Activated T-cell treated with anti-CD3 and anti-CD28 coated beads, Interleukin-2, amount 50 U/mL, for 24 hours (primary cell): ENCODE data around the gene VPS37B.
A peak's percentile ranks its signal among the peaks of the same experiment; 100 is the strongest.

ENCODE experiments used
- DNase-seq: peaks from one replicate; pipeline ENCODE4 v3.0.0-alpha.2; 2020
- H3K27ac Mint-ChIP-seq: 2 replicates; pipeline ENCODE4 v1.8.0; 2020; ENCODE audit warnings: mild to moderate bottlenecking, mixed read lengths
- H3K27me3 Mint-ChIP-seq: 2 replicates; pipeline ENCODE4 v1.8.0; 2020; ENCODE audit warnings: mixed read lengths
- H3K36me3 Mint-ChIP-seq: 2 replicates; pipeline ENCODE4 v1.8.0; 2020; ENCODE audit warnings: low read depth, mixed read lengths
- H3K4me1 Mint-ChIP-seq: 2 replicates; pipeline ENCODE4 v1.8.0; 2020; ENCODE audit warnings: low read depth, mixed read lengths
- H3K4me3 Mint-ChIP-seq: 2 replicates; pipeline ENCODE4 v1.8.0; 2020; ENCODE audit warnings: mild to moderate bottlenecking, moderate library complexity, mixed read lengths
- H3K9me3 Mint-ChIP-seq: 2 replicates; pipeline ENCODE4 v1.8.0; 2020; ENCODE audit warnings: mixed read lengths

VPS37B gene

GRCh38 chr12:122840580-122841513 is 55.1 kb downstream of the VPS37B start:
- Mint-ChIP-seq H3K4me1 (peaks cover 45% of the 10 kb centered on the region), H3K36me3 (peaks cover 15% of the 10 kb centered on the region), H3K4me3 (no peak overlapping the region), H3K27ac (peak overlapping the region; percentile 66), H3K9me3 (no peaks in the 10 kb centered on the region), H3K27me3 (no peaks in the 10 kb centered on the region)
- no peak for DNase-seq

GRCh38 chr12:122839907-122840554 is 55.9 kb downstream of the VPS37B start:
- Mint-ChIP-seq H3K9me3 (no peaks in the 10 kb centered on the region), H3K27me3 (no peaks in the 10 kb centered on the region), H3K36me3 (peaks cover 15% of the 10 kb centered on the region), H3K4me1 (peaks cover 45% of the 10 kb centered on the region), H3K4me3 (no peak overlapping the region), H3K27ac (no peak overlapping the region)
- DNase-seq: peak; percentile 26

- no peaks in the 10 kb centered on the region for H3K9me3 Mint-ChIP-seq
- no peak for DNase-seq
- peaks cover 54% of the 10 kb centered on the region for H3K4me1 Mint-ChIP-seq
- peak overlapping the region; percentile 45 for H3K27ac Mint-ChIP-seq
- H3K4me3 Mint-ChIP-seq: no peak overlapping the region
- no peaks in the 10 kb centered on the region for H3K27me3 Mint-ChIP-seq
- H3K36me3 Mint-ChIP-seq: peaks cover 12% of the 10 kb centered on the region
Observed at GRCh38 chr12:122838841-122839240, 57.1 kb downstream of the VPS37B start.

GRCh38 chr12:122837306-122838265 is 58.3 kb downstream of the VPS37B start:
- peak overlapping the region; percentile 9 for H3K27ac Mint-ChIP-seq
- H3K27me3 Mint-ChIP-seq: no peaks in the 10 kb centered on the region
- H3K4me1 Mint-ChIP-seq: peaks cover 54% of the 10 kb centered on the region
- no peaks in the 10 kb centered on the region for H3K9me3 Mint-ChIP-seq
- H3K36me3 Mint-ChIP-seq: peaks cover 12% of the 10 kb centered on the region
- peak; percentile 25 for DNase-seq
- H3K4me3 Mint-ChIP-seq: peak overlapping the region; percentile 85

GRCh38 chr12:122836027-122836921 is 59.6 kb downstream of the VPS37B start:
- Mint-ChIP-seq H3K9me3 (no peaks in the 10 kb centered on the region), H3K4me3 (peak overlapping the region; percentile 85), H3K27ac (peak overlapping the region; percentile 86), H3K36me3 (peaks cover 12% of the 10 kb centered on the region), H3K4me1 (peaks cover 52% of the 10 kb centered on the region), H3K27me3 (no peaks in the 10 kb centered on the region)
- DNase-seq: peak; percentile 59

GRCh38 chr12:122835750-122836026 is 60.2 kb downstream of the VPS37B start:
- Mint-ChIP-seq H3K4me1 (peaks cover 49% of the 10 kb centered on the region), H3K27ac (no peak overlapping the region), H3K4me3 (peak overlapping the region; percentile 85), H3K9me3 (no peaks in the 10 kb centered on the region), H3K36me3 (peaks cover 12% of the 10 kb centered on the region), H3K27me3 (no peaks in the 10 kb centered on the region)
- DNase-seq: no peak

- Mint-ChIP-seq H3K4me1 (peaks cover 43% of the 10 kb centered on the region), H3K4me3 (peak within 1 kb of the TSS; percentile 85)
- DNase-seq: peak; percentile 81
Observed at GRCh38 chr12:122834921-122835749, 60.8 kb downstream of the VPS37B start, which contains the start of gene HIP1R. TSS of gene HIP1R (plus strand) at chr12:122835457. CDS start at chr12:122835551, 94 bp downstream.

GRCh38 chr12:122834104-122834920 is 61.6 kb downstream of the VPS37B start:
- DNase-seq: peak; percentile 43
- peaks cover 9% of the 10 kb centered on the region for H3K36me3 Mint-ChIP-seq
- H3K4me3 Mint-ChIP-seq: peak overlapping the region; percentile 80
- H3K27ac Mint-ChIP-seq: peak overlapping the region; percentile 87
- H3K4me1 Mint-ChIP-seq: peaks cover 37% of the 10 kb centered on the region
- H3K27me3 Mint-ChIP-seq: no peaks in the 10 kb centered on the region
- no peaks in the 10 kb centered on the region for H3K9me3 Mint-ChIP-seq

More at GRCh38 chr12:122834921-122835749, 60.8 kb downstream of the VPS37B start, which contains the start of gene HIP1R:
- Mint-ChIP-seq H3K27ac (peak within 1 kb of the TSS; percentile 87), H3K27me3 (no peaks in the 10 kb centered on the region), H3K36me3 (peaks cover 11% of the 10 kb centered on the region), H3K9me3 (no peaks in the 10 kb centered on the region)

- no peak for DNase-seq
- Mint-ChIP-seq H3K27me3 (no peaks in the 10 kb centered on the region), H3K36me3 (no peaks in the 10 kb centered on the region), H3K4me1 (peaks cover 14% of the 10 kb centered on the region), H3K27ac (no peak overlapping the region), H3K4me3 (no peak overlapping the region), H3K9me3 (no peaks in the 10 kb centered on the region)
Observed at GRCh38 chr12:122830517-122831214, 65.3 kb downstream of the VPS37B start.

- Mint-ChIP-seq H3K36me3 (no peaks in the 10 kb centered on the region), H3K9me3 (no peaks in the 10 kb centered on the region), H3K27ac (no peak overlapping the region), H3K4me1 (peaks cover 4% of the 10 kb centered on the region), H3K4me3 (no peak overlapping the region), H3K27me3 (peaks cover 2% of the 10 kb centered on the region)
- no peak for DNase-seq
Observed at GRCh38 chr12:122827258-122827657, 68.7 kb downstream of the VPS37B start.

GRCh38 chr12:122825773-122826724 is 69.9 kb downstream of the VPS37B start:
- H3K27me3 Mint-ChIP-seq: peaks cover 2% of the 10 kb centered on the region
- no peak overlapping the region for H3K27ac Mint-ChIP-seq
- H3K4me1 Mint-ChIP-seq: peaks cover 4% of the 10 kb centered on the region
- H3K4me3 Mint-ChIP-seq: peak overlapping the region; percentile 35
- no peaks in the 10 kb centered on the region for H3K9me3 Mint-ChIP-seq
- H3K36me3 Mint-ChIP-seq: no peaks in the 10 kb centered on the region
- DNase-seq: no peak
